Measurements from ENCODE around the gene FCMR. TPM values are rescaled to one million over a fixed set of nuclear protein-coding genes. Genes with fewer than 3 reads are reported as not detected.

FCMR gene
- total and polyA plus RNA-seq, 4 donors = 0.70 to 3.6 (median 1.7) TPM

DNA sequence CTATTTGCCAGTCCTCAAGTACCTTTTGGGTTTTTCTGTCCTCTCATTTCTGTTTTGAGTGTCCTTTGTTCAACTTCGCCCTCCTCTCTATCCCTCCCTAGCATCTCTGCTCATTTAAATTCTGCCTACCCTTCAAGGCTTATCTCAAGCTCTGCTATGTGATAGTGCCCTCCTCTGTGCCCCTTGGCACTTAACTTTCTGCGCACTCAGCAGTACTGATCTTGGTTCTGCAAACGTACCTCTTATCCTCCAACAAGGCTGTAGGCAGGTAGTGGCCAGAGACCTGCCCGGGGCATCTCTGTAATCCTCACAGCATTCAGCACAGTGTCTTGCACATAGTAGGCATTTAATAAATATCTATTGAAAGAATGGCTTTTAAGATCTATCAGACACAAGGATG lies 61.6 kb downstream of the FCMR start:
- TF ChIP-seq, protein P1, sequence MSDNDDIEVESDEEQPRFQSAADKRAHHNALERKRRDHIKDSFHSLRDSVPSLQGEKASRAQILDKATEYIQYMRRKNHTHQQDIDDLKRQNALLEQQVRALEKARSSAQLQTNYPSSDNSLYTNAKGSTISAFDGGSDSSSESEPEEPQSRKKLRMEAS (IDR thresholded peaks at IDR 0.05) = no peak
- TF ChIP-seq EGR1 (IDR thresholded peaks at IDR 0.05; ENCODE audit: low read depth in 2 of 2) (no peak), FOXA2 (IDR thresholded peaks at IDR 0.05) (no peak), HNF4A (conservative IDR thresholded peaks at IDR 0.05) (no peak), GABPA (IDR thresholded peaks at IDR 0.05 in 1 of 2, conservative IDR thresholded peaks at IDR 0.05 in 1 of 2) (no peak), FOXA1 (IDR thresholded peaks at IDR 0.05) (no peak), SP1 (IDR thresholded peaks at IDR 0.05) (no peak), TAF1 (conservative IDR thresholded peaks at IDR 0.05) (no peak), JUND (IDR thresholded peaks at IDR 0.05) (no peak), YY1 (IDR thresholded peaks at IDR 0.05) (no peak)
- TF ChIP-seq, protein P2, sequence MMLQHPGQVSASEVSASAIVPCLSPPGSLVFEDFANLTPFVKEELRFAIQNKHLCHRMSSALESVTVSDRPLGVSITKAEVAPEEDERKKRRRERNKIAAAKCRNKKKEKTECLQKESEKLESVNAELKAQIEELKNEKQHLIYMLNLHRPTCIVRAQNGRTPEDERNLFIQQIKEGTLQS (IDR thresholded peaks at IDR 0.05) = no peak
- TF ChIP-seq, protein P3, sequence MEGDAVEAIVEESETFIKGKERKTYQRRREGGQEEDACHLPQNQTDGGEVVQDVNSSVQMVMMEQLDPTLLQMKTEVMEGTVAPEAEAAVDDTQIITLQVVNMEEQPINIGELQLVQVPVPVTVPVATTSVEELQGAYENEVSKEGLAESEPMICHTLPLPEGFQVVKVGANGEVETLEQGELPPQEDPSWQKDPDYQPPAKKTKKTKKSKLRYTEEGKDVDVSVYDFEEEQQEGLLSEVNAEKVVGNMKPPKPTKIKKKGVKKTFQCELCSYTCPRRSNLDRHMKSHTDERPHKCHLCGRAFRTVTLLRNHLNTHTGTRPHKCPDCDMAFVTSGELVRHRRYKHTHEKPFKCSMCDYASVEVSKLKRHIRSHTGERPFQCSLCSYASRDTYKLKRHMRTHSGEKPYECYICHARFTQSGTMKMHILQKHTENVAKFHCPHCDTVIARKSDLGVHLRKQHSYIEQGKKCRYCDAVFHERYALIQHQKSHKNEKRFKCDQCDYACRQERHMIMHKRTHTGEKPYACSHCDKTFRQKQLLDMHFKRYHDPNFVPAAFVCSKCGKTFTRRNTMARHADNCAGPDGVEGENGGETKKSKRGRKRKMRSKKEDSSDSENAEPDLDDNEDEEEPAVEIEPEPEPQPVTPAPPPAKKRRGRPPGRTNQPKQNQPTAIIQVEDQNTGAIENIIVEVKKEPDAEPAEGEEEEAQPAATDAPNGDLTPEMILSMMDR (IDR thresholded peaks at IDR 0.05; ENCODE audit: low read depth, low read length, missing input control) = no peak
- TF ChIP-seq, protein P4, sequence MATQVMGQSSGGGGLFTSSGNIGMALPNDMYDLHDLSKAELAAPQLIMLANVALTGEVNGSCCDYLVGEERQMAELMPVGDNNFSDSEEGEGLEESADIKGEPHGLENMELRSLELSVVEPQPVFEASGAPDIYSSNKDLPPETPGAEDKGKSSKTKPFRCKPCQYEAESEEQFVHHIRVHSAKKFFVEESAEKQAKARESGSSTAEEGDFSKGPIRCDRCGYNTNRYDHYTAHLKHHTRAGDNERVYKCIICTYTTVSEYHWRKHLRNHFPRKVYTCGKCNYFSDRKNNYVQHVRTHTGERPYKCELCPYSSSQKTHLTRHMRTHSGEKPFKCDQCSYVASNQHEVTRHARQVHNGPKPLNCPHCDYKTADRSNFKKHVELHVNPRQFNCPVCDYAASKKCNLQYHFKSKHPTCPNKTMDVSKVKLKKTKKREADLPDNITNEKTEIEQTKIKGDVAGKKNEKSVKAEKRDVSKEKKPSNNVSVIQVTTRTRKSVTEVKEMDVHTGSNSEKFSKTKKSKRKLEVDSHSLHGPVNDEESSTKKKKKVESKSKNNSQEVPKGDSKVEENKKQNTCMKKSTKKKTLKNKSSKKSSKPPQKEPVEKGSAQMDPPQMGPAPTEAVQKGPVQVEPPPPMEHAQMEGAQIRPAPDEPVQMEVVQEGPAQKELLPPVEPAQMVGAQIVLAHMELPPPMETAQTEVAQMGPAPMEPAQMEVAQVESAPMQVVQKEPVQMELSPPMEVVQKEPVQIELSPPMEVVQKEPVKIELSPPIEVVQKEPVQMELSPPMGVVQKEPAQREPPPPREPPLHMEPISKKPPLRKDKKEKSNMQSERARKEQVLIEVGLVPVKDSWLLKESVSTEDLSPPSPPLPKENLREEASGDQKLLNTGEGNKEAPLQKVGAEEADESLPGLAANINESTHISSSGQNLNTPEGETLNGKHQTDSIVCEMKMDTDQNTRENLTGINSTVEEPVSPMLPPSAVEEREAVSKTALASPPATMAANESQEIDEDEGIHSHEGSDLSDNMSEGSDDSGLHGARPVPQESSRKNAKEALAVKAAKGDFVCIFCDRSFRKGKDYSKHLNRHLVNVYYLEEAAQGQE (IDR thresholded peaks at IDR 0.05) = no peak
- Histone ChIP-seq H3K36me3 (ENCODE audit: control insufficient read depth in 4 of 4, insufficient read depth in 3 of 4, low read depth in 1 of 4, low read length in 3 of 4) (no peaks in the 10 kb centered on the region), H3K9ac (ENCODE audit: low read depth in 1 of 2, low read length in 2 of 2) (no peak overlapping the region), H3K9me3 (ENCODE audit: control insufficient read depth in 4 of 4, low read length in 3 of 4) (no peaks in the 10 kb centered on the region), H3K4me1 (ENCODE audit: control insufficient read depth in 4 of 4, insufficient read depth in 4 of 4, low read length in 3 of 4) (peaks cover 0 to 4% (median 3%) of the 10 kb centered on the region in 4 donors), H3K27ac (ENCODE audit: low read depth in 1 of 2, low read length in 2 of 2) (no peak overlapping the region), H3K4me3 (ENCODE audit: low read depth in 1 of 3, low read length in 3 of 3) (no peak overlapping the region), H3K27me3 (ENCODE audit: control insufficient read depth in 4 of 4, insufficient read depth in 4 of 4, low read length in 3 of 4) (peaks cover 0 to 3% (median 0%) of the 10 kb centered on the region in 4 donors)
- DNase-seq (ENCODE audit: low spot score) = no peak
- 79% methylated on average over 4 of the region's 4 CpGs for WGBS

DNA sequence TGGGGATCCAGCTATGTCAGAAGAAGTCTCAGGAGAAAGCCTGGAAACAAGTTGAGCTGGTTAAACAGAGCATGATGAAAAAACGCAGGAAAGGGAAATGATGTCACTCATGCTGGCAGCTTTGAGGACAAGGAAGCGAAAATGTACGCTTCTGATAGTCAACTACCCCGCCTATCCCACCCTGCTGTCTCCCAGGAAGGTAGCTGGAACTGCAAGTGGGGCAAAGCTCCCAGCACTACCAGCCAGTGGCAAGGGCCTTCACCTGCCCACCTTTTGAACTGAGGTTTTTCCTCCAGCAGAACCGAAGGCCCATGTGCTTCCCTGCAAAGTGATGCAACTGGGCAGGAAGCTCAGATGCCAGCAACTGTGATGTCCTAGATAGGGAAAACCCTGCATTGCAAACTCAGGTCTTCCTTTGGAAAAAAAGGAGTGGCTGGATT lies 62.6 kb downstream of the FCMR start:
- Histone ChIP-seq H3K36me3 (ENCODE audit: control insufficient read depth in 4 of 4, insufficient read depth in 3 of 4, low read depth in 1 of 4, low read length in 3 of 4) (no peaks in the 10 kb centered on the region), H3K4me3 (ENCODE audit: low read depth in 1 of 3, low read length in 3 of 3) (no peak overlapping the region), H3K9ac (ENCODE audit: low read depth in 1 of 2, low read length in 2 of 2) (no peak overlapping the region), H3K4me1 (ENCODE audit: control insufficient read depth in 4 of 4, insufficient read depth in 4 of 4, low read length in 3 of 4) (peaks cover 0 to 2% (median 0%) of the 10 kb centered on the region in 4 donors), H3K27ac (ENCODE audit: low read depth in 1 of 2, low read length in 2 of 2) (no peak overlapping the region), H3K27me3 (ENCODE audit: control insufficient read depth in 4 of 4, insufficient read depth in 4 of 4, low read length in 3 of 4) (peaks cover 0 to 3% (median 0%) of the 10 kb centered on the region in 4 donors), H3K9me3 (ENCODE audit: control insufficient read depth in 4 of 4, low read length in 3 of 4) (no peaks in the 10 kb centered on the region)
- WGBS = 65% methylated on average over 5 of the region's 5 CpGs
- TF ChIP-seq EGR1 (IDR thresholded peaks at IDR 0.05; ENCODE audit: low read depth in 2 of 2) (no peak), JUND (IDR thresholded peaks at IDR 0.05) (no peak), FOXA2 (IDR thresholded peaks at IDR 0.05) (no peak), TAF1 (conservative IDR thresholded peaks at IDR 0.05) (no peak)
- TF ChIP-seq, protein P3 (IDR thresholded peaks at IDR 0.05; ENCODE audit: low read depth, low read length, missing input control) = no peak
- TF ChIP-seq, protein P1 (IDR thresholded peaks at IDR 0.05) = no peak
- TF ChIP-seq, protein P4 (IDR thresholded peaks at IDR 0.05) = no peak
- DNase-seq (ENCODE audit: low spot score) = no peak

Data from liver (tissue), 9 donors.